GM10266 (cell line): ENCODE results near the gene BOK.

ENCODE experiments used
- DNase-seq: peaks from one replicate; pipeline ENCODE4 v3.0.0; 2012; ENCODE audit errors: extremely low spot score
- CTCF ChIP-seq: IDR thresholded peaks from 2 replicates; pipeline ENCODE4 v1.5.1; 2012; ENCODE audit warnings: mild to moderate bottlenecking, low read depth; ENCODE audit not compliant: control insufficient read depth, insufficient read depth; ENCODE audit errors: missing control alignments

The BOK gene

DNA sequence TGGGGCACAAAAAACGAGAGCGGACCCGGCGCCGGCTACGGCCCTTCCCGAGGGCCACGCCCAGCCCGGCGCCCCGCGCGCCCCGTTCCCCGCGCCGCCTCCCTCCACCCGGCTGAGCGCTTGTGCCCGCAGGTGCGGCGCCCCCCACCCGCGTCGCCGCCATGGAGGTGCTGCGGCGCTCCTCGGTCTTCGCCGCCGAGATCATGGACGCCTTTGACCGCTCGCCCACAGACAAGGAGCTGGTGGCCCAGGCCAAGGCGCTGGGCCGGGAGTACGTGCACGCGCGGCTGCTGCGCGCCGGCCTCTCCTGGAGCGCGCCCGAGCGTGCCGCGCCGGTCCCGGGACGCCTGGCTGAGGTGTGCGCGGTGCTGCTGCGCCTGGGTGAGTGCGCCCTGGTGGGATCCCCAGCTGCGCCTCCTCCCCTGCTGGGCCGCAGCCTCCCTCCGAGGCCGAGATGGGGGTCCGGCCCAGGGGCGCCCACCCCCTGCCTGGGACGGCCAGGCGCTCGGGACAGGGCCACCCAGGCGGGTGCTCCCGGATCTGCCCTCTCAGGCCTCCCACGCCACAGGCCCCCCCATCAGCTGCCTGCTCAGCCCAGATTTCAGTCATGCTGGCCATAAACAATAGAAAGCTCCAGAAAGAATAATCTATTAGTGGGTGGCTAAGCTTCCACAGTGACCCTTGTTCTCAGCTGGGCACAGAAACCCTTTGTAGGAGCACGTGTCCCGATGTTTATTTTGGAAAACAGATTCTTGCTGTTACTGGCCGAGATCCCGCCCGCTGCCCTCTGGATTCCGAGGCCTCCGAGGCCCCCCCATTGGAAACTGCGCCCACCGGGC, 997 bp downstream of the BOK start:
- DNase-seq = no peak
- TF ChIP-seq CTCF = no peak

- DNase-seq = no peak
- TF ChIP-seq CTCF = no peak
These were observed 1.8 kb downstream of the BOK start for GRCh38 chr2:241560162-241560882.

- DNase-seq = no peak
- TF ChIP-seq CTCF = no peak
These were observed 2.4 kb downstream of the BOK start for GRCh38 chr2:241560883-241561474.

GRCh38 chr2:241561832-241562231, 3.3 kb downstream of the BOK start:
- DNase-seq = no peak
- TF ChIP-seq CTCF = no peak

- DNase-seq = no peak
- TF ChIP-seq CTCF = no peak
These were observed 3.8 kb downstream of the BOK start for GRCh38 chr2:241562269-241562891.

- DNase-seq = no peak
- no peak for TF ChIP-seq CTCF
These were observed 4.5 kb downstream of the BOK start for GRCh38 chr2:241563031-241563507.
